ENCODE data around the gene PRKAG2.

The PRKAG2 gene

DNA sequence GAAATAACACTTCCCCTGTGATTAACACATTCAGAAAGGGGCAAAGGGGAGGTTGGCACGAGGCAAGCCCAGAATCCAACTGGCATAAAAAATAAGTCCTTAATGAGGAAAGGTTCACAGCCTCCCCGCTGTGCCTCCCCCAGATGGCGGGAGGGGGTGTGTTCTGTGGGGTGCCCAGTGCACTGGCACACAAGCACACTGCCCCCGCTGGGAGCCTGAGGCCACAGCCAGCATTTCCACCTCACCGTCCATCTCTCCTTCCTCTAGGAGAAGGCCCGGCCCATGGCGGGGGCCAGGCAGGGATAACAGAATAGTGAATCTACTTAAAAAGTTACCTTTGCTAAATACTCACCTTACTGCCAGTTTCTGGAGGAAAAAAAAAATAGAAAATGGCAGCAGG lies 43.2 kb downstream of the PRKAG2 start:
- TF ChIP-seq, protein P1, sequence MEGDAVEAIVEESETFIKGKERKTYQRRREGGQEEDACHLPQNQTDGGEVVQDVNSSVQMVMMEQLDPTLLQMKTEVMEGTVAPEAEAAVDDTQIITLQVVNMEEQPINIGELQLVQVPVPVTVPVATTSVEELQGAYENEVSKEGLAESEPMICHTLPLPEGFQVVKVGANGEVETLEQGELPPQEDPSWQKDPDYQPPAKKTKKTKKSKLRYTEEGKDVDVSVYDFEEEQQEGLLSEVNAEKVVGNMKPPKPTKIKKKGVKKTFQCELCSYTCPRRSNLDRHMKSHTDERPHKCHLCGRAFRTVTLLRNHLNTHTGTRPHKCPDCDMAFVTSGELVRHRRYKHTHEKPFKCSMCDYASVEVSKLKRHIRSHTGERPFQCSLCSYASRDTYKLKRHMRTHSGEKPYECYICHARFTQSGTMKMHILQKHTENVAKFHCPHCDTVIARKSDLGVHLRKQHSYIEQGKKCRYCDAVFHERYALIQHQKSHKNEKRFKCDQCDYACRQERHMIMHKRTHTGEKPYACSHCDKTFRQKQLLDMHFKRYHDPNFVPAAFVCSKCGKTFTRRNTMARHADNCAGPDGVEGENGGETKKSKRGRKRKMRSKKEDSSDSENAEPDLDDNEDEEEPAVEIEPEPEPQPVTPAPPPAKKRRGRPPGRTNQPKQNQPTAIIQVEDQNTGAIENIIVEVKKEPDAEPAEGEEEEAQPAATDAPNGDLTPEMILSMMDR (IDR thresholded peaks at IDR 0.05; ENCODE audit: low read depth, low read length): no peak
- TF ChIP-seq EZH2phosphoT487 (IDR thresholded peaks at IDR 0.05; ENCODE audit: low read depth): no peak
- Histone ChIP-seq H3K9me3 (ENCODE audit: insufficient read depth, low read length) (no peaks in the 10 kb centered on the region), H3K27me3 (ENCODE audit: low read depth, low read length) (no peaks in the 10 kb centered on the region), H2AFZ (ENCODE audit: low read depth, low read length) (no peak overlapping the region), H4K20me1 (ENCODE audit: insufficient read depth, low read length) (no peaks in the 10 kb centered on the region), H3K79me2 (ENCODE audit: low read length) (no peaks in the 10 kb centered on the region), H3K4me2 (ENCODE audit: low read length) (no peak overlapping the region), H3K4me1 (ENCODE audit: low read length) (peaks cover 1% of the 10 kb centered on the region), H3K36me3 (replicated peaks; ENCODE audit: low read depth, low read length) (no peaks in the 10 kb centered on the region), H3K4me3 (ENCODE audit: low read length) (no peak overlapping the region), H3K9ac (ENCODE audit: low read length) (no peak overlapping the region), H3K27ac (ENCODE audit: low read length) (no peak overlapping the region)

DNA sequence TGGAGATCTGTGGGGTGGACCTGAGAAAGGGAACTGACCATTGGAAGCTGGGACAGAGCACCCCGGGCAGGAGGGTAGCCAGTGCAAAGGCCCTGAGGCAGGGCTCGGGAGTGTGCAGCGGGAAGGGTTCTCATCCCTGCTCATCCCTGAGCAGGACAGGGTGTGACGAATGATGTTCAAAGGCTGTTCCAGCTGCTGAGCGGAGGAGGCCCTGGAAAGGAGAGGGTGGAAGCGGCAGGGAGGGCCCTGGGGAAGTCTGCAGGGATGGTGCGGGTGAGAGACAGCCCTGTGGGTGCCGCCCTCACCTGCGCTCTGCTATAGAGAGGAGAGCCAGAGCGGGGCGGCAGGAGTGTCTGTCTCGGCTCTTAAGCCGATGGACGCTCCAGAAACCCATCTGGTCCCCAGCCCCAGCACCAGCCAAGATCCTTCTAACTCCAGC lies 43.7 kb downstream of the PRKAG2 start:
- H3K4me2 ChIP-seq (ENCODE audit: low read length): no peak overlapping the region
- no peak for TF ChIP-seq EZH2phosphoT487 (IDR thresholded peaks at IDR 0.05; ENCODE audit: low read depth)
- TF ChIP-seq, protein P1 (IDR thresholded peaks at IDR 0.05; ENCODE audit: low read depth, low read length): no peak
- no peaks in the 10 kb centered on the region for H3K9me3 ChIP-seq (ENCODE audit: insufficient read depth, low read length)
- H3K79me2 ChIP-seq (ENCODE audit: low read length): no peaks in the 10 kb centered on the region
- H4K20me1 ChIP-seq (ENCODE audit: insufficient read depth, low read length): no peaks in the 10 kb centered on the region
- no peak overlapping the region for H3K27ac ChIP-seq (ENCODE audit: low read length)
- H2AFZ ChIP-seq (ENCODE audit: low read depth, low read length): no peak overlapping the region
- no peak overlapping the region for H3K9ac ChIP-seq (ENCODE audit: low read length)
- H3K27me3 ChIP-seq (ENCODE audit: low read depth, low read length): no peaks in the 10 kb centered on the region
- no peaks in the 10 kb centered on the region for H3K4me1 ChIP-seq (ENCODE audit: low read length)
- H3K4me3 ChIP-seq (ENCODE audit: low read length): no peak overlapping the region
- H3K36me3 ChIP-seq (replicated peaks; ENCODE audit: low read depth, low read length): no peaks in the 10 kb centered on the region

DNA sequence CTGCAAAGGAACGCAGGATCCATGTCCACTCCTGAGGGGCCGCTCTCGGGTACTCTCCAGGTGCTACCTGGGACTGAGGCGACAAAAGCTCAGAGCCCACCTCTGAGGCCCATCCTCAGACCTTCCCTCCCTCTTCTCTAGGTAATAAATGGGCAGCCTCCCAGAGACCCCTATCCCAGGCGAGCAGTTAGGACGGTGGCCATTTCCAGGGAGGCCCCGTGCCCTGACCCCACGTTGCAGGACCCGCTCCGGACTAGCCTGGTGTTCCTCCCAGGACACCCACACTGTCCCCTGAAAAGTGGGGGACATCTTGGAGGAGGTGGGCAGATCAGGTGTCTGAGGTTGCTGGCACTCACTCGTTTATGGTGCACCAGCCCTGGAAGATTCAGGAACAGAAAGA lies 44.3 kb downstream of the PRKAG2 start:
- no peaks in the 10 kb centered on the region for H3K79me2 ChIP-seq (ENCODE audit: low read length)
- H3K27ac ChIP-seq (ENCODE audit: low read length): no peak overlapping the region
- no peak for TF ChIP-seq EZH2phosphoT487 (IDR thresholded peaks at IDR 0.05; ENCODE audit: low read depth)
- TF ChIP-seq, protein P1 (IDR thresholded peaks at IDR 0.05; ENCODE audit: low read depth, low read length): no peak
- H4K20me1 ChIP-seq (ENCODE audit: insufficient read depth, low read length): no peaks in the 10 kb centered on the region
- H3K9ac ChIP-seq (ENCODE audit: low read length): no peak overlapping the region
- H3K36me3 ChIP-seq (replicated peaks; ENCODE audit: low read depth, low read length): no peaks in the 10 kb centered on the region
- no peak overlapping the region for H3K4me2 ChIP-seq (ENCODE audit: low read length)
- no peaks in the 10 kb centered on the region for H3K27me3 ChIP-seq (ENCODE audit: low read depth, low read length)
- H3K4me1 ChIP-seq (ENCODE audit: low read length): no peaks in the 10 kb centered on the region
- no peak overlapping the region for H3K4me3 ChIP-seq (ENCODE audit: low read length)
- no peak overlapping the region for H2AFZ ChIP-seq (ENCODE audit: low read depth, low read length)
- no peaks in the 10 kb centered on the region for H3K9me3 ChIP-seq (ENCODE audit: insufficient read depth, low read length)

DNA sequence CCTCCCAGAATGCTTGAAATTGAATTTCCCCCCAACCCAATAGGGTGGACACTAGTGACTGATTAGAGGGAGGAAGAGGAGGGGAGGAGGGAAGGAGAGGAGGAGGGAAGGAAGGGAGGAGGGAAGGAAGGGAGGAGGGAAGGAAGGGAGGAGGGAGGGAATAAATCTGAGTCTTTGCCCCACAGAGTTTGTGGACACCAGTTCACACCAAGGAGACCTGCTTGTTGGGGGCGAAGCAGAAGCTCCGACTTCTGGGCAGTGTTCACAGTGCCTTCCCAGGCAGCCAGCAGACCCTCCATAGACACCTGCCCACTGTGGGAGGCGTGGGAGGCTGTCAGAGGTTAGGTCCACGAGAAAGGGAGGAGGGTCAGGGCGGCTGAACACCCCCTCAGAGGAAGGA lies 44.8 kb downstream of the PRKAG2 start:
- H3K4me1 ChIP-seq (ENCODE audit: low read length): no peaks in the 10 kb centered on the region
- TF ChIP-seq, protein P1 (IDR thresholded peaks at IDR 0.05; ENCODE audit: low read depth, low read length): no peak
- TF ChIP-seq EZH2phosphoT487 (IDR thresholded peaks at IDR 0.05; ENCODE audit: low read depth): no peak
- no peak overlapping the region for H2AFZ ChIP-seq (ENCODE audit: low read depth, low read length)
- H3K79me2 ChIP-seq (ENCODE audit: low read length): no peaks in the 10 kb centered on the region
- H3K9me3 ChIP-seq (ENCODE audit: insufficient read depth, low read length): no peaks in the 10 kb centered on the region
- H3K4me3 ChIP-seq (ENCODE audit: low read length): no peak overlapping the region
- H3K27ac ChIP-seq (ENCODE audit: low read length): no peak overlapping the region
- H3K9ac ChIP-seq (ENCODE audit: low read length): no peak overlapping the region
- no peaks in the 10 kb centered on the region for H3K36me3 ChIP-seq (replicated peaks; ENCODE audit: low read depth, low read length)
- H4K20me1 ChIP-seq (ENCODE audit: insufficient read depth, low read length): no peaks in the 10 kb centered on the region
- H3K27me3 ChIP-seq (ENCODE audit: low read depth, low read length): no peaks in the 10 kb centered on the region
- no peak overlapping the region for H3K4me2 ChIP-seq (ENCODE audit: low read length)
